ENCODE data around the gene PGPEP1.
"Not testable (repeated sequence)": the region's sequence is repeated elsewhere in the genome, so short reads cannot be mapped to it uniquely, and the experiment has no call there.

Gene PGPEP1

DNA sequence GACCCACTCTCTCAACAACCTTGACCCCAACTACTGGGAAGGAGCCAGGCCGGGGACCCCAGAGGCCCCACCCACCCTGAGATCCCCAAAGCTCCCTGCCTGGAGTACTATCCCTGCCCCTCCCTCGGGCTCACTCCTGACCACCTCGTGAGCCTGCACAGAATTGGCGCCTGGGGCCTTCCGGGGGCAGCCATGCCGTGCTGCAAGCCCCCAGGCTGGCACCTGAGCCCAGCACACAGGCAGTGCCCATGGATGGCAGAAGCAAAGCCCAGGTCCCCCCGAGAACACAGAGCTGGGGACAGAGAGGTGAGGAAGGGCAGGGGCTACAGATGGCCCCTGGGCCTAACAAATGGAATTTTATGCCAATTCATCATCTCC is 31.5 kb upstream of the PGPEP1 start:
- no peak for DNase-seq

DNA sequence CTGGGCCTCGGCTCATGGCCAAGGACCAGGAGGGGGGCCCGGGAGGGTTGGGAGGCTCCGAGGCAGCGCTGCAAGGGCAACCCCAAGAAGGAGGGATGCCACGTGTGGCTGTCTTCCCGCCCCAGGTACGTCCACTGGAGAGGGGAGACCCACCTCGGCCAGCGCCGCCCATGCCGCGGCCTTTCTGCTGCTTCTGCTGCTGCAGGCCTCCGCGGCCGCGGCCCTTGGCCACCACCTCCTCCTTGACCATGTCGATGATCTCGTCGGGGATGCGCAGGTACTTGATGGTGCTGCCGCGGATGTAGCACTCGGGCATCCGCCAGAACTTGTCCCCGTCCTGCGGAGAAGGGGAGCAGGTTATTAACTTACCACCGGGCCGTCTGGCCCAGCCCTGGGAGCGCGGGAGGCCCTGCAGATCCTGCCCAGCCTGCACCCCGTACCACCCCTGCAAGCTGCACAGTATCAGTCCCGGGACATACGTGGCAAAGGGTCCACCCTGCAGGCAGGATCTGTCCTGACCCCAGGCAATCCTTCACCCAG is 30.8 kb upstream of the PGPEP1 start:
- DNase-seq: no peak

DNA sequence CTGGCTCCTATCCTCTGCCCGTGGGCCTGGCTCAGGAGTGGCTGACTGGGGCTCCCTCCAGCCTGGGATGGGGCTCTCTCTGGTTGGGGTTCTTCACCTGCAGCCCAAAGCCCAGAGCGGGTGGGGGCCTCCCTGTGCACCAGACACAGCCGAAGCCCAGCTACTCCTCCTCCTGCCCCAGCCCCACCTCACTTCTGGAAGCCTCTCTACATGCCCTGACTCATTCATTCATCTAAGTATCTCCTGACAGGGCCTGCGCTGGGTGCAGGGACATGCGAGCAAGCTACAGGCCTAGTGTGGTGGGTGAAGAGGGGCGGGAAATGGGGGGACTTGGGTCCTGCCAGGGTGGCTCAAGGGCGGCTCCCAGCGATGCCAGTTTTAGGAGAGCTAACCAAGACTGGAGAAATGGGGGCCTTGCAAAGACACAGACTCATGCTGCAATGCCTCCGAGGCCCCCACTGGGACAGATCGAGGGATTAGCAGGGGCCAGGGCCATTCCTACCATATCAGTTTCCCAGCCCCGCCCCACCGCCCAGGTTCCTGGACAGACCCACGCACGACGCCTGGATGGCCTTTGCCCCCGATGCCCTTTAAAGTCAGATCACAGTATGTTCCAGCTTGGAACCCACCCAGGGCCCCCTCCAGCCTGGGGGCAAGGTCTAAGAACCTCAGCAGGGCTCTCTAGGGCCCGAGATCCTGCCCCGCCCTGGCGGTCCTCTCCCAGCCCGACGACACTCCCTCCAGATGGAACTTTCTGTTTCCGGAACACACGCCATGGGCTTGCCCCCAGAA is 30.1 kb upstream of the PGPEP1 start:
- DNase-seq: no peak

DNA sequence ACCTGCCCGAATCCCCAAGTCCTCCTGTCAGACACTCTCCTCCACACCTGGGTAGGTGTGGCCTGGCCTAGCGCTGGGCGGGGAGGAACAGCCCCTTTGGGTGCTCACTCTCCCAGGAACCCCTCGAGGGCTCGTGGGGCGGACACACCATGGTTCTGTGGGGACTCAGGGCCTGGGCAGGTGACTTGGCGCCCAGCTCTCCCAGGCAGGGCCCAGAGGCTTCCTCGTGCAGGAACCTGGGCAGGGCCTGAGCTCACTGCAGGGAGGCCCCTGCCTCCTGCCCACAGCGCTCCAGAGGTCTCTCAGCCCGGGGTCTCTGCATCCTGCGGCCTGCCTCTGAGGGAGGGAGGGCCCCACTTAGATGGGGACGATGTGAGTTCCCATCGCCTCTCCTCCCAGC is 29.4 kb upstream of the PGPEP1 start:
- DNase-seq: no peak

DNA sequence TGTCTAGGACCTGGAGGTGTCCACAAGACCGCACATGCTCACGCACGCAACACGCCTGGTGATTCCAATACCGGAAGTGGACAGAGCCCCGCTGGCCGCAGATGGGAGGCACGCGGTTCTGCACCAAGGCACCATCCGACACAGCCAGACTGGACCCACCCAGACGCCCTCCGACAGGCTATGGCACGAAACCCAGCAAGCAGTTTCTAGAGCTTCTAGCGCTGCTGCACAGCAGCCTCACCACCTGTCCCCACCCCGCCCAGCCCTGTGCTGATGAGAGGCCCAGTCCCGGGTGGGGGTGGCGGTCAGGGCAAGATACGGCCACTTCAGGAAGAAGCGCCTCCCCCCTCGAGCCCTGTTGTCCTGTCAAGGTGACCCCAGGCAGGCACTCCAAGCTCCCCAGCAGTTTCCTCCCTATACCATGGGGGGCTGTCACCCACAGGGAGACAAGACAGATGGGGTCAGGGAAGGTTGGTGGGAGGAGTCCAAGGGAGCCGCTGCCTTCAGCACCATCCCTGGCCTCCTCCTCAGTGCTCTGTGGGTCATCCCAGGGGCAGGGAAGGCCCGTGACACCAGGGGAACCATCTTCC is 28.8 kb upstream of the PGPEP1 start:
- no peak for DNase-seq

DNA sequence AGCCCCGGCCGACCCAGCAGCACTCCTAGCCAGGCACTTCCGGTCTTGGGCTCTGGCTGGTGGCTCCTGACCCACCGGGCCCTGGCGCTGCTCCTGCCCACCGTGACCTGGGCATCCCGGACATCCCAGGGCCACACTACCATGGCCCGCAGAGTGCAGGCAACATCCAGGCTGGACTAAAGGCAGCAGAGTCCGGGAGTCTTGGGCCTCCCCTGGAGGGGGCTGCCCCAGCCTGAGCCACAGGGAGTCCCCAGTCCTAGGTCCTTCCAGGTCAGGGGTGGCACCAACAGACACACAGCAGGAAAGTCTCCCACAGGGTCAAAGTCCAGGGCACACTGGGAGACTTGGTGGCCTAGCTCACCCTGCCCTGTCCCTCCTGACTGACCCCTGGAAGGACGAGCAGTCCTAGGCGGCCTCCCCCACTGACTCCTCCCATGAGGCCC is 28.3 kb upstream of the PGPEP1 start:
- DNase-seq: no peak

DNA sequence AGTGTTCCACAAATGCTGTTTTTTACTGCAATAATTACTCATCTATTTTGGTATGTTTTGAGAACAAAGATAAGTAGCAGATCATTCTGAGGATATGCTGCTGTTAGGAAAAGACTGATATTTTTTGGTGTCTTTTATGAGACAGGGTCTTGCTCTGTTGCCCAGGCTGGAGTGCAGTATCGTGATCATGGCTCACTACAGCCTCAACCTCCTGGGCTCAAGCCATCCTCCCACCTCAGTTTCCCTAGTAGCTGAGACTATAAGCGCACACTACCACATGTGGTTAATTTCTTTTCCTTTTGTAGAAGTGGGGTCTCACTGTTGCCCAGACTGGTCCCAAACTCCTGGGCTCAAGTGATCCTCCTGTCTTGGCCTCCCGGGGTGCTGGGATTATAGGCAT is 27.0 kb upstream of the PGPEP1 start:
- no peak for DNase-seq

DNA sequence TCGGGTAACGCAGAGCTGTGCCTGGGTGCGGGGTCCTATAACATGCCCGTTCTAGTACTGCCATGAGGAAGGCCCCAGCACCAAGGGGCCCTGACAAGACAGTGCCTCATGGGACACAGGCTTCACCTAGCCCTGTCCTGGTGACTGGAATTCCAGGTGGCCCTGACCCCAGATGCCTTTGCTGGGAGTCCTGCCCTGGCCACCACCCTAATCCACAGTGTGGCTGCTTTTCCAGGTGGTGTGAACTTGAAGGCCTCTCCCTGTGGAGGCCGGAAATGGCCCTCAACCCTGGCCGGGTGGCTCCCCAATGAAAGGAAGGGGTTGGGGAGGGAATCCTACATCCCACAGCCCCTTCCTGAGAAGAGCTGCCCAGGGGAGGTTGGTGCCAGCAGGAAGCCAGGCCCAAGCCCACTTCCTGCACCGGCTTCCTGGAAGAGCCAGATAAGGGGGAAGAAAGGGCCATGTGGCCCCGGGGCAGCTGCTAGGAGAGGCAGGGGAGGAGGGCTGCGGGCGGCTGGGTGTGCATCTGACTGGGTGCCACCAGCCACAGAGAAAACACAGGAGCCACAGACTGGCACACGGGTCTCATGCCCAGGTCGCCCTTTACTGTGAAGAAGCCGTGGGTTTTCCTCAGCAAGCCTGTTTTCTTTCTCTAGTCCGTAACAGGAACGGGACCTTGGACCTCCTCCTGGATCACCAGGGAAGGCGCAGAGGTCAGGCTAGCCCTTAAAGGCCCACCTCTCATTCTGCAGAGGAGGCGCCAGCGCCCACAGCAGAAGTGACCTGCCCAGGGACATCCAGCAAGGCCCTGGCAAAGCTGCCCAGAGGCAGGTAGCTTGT is 22.2 kb upstream of the PGPEP1 start:
- DNase-seq: peak; percentile 61

DNA sequence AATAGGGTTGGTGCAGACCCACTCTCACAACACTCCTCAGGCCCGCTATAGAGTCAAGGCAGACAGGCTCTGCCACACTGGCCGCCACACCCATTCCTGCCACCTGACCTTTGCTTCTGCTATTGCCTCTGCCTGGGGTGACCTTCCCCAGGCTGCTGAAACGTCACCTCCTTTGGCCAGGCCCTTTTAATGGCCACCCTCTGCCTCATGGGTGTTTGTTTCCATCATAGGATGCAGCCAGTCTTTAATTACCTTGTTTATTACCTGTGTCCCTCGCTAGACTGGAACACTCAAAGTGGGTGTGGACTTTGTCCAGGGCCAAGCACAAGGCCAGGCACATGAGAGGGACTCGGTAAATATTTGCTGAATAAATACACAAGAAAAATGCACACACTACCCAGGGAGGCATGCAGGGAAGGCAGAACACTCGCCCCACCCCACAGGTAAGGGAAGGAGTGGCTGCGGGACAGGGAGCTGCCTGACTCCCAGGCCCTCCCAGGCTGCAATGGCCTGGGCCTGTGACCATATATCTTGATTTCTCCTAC is 20.7 kb upstream of the PGPEP1 start:
- no peak for DNase-seq

DNA sequence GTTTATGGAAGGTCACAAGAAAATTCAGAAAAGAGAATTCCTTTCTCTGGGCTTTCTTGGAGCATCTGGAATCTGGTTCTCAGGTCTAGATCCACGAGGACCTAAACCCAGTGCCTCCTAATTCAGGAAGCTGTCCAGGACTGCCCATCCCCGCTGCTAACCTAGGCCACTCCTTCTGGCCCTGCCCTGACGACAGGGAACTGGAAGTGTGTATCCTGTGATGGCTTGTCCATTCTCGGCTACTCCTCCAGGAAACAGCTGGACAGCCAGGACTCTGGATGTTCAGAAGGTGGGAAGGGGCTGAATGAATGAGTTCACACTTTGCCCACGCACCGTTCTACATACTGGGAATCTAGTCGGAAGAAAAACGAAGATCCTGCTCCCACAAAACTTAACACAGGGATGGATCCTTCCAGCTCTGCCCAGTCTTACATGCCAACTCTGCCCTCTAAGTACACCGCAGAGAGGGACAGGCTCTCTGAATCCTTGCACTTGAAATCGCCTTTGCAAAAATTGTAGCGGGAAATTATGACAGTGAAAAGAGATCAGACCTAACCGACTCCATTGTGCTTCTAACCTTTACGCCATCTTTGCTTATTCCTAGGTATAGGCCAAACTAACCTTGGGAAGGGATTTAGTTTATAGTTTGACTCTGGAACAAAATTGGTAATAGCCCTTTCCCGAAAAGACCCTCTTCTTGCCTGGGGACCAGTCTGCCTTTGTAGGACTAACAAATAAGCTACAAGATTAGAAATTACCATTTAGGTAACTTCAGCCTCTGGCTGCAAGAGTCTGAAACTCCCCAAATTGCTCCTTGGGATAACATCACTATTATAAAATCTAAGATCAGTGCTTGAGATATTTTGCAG is 19.3 kb upstream of the PGPEP1 start:
- no peak for DNase-seq

DNA sequence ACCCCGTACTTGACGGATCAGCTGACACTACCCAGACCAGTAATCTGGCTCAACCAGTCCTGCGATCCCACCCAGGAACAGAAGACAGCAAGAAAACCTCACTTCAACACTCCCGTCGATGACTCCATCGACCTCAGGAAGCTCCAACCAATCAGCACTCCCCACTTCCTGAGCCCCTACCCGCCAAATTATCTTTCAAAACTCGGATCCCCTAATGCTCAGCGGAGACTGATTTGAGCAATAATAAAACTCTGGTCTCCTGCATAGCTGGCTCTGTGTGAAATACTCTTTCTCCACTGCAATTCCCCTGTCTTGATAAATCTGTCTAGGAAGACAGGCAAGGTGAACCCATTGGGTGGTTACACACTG is 18.7 kb upstream of the PGPEP1 start:
- peak; percentile 15 for DNase-seq

DNA sequence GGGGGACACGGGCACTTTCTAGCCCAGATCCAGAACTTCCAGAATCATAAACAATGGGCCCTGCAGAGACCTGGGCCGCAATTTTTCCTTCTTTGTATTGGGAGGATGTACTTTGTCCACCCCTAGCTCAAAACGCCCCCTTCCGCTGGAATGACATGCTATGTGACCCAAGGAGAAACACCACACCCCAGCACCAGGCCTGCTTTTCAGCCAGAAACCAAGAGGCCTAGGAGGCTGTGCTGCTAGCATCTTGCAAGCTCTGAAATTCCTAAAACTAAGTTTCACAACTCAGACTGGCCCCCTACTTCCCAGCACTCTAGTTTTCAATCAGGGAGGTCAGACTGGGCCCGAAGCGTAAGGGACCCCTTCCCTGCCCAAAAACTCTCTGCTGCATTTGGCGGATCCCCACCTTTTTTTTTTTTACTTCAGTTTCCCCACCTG is 18.1 kb upstream of the PGPEP1 start:
- DNase-seq: peak; percentile 27

DNA sequence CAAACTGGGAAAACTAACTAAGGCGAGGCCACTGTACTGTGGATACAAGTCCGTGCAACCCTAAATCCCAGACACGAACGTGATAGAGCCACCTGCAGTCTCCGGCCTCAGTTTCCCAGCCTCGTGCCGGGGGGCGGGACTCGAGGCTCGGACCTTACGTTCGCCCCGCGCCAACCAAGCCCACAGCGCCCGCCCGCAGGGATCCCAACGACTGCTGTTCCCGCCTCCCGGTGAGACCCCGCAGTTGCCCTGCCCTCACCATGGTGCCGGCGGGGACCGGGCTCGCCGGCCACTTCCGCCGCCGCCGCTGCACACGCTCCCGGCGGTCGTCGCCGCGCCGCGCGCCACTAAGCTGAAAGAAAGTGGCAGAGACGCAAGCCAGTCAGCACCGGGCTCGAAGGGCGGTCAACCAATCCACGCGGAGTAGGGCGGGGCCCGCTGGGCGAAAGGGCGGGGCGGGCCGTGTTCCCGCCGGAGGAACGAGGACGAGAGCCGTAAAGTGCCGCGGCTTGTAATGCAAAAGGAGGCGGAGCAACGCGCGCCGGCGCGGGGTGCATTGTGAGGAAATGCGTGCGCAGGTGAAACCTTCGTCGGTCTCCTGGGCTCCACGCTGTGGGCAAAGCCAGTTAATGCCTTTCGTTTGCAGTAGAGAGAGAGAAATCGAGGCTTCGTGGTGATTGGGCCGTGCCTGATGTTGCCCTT is 17.5 kb upstream of the PGPEP1 start, which contains the start of gene LSM4:
LSM4 (minus strand) TSS at position 318 of the 702 bp plus-strand sequence; CDS start at position 262, 56 bp downstream.
- DNase-seq: peak; percentile 98

DNA sequence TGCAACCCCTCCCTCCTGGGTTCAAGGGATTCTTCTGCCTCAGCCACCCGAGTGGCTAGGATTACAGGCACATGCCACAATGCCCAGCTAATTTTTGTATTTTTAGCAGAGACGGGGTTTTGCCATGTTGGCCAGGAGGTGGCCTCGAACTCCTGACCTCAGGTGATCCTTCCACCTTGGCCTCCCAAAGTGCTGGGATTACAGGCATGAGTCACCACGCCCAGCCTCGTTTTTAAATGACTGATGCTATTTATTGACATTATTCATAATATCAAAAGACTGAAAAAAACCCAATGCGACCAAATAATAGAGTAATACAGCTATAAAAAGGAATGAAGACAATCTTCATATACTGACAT is 16.0 kb upstream of the PGPEP1 start:
- not testable (repeated sequence) for DNase-seq

DNA sequence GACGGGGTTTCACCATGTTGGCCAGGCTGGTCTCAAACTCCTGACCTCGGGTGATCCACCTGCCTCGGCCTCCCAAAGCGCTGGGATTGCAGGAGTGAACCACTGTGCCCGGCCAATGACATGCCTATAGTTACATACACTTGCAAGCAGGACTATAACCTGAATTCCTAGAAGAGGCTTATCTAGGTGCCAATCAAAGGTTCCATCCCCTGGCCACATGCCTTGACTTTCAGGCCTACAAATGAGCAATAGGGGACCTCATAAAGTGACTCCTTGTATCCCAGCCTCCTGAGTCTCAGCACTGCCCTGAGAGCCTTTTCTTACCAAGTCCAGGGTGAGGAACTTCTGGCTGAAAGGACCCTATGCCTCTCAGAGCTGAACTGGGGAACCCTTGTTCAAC is 13.6 kb upstream of the PGPEP1 start:
- no peak for DNase-seq

DNA sequence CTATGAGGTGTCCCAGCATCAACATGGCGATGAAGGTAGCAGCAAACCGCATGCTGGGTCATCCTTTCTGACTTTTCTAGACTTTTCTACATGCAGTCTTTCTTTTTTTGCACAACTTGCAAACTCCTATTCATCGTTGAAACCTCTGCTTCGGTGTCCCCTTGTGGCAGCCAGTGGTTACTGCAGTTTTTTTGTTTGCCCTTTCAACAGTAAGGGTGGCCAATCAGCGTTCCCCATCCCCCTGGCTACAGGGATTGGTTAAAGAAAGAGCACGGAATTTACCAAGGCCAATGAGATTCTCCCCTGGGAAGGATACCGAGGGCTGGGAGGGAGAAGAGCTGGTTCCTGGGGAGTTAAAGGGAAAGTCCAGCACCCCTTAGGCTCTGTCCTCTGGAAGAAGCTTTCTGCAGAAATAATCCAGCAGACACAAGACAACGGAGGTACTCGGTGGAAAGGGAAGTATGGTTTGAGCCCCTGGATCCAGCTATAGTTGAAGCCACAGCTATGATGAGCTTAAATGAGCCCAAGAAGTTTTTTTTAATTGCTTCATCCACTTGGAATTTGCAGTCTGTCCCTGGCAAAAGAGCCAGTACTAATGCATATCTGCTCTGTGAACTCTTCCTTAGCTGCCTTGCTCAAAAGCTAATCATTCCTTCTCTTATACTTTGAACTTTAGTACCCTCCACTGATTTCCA is 11.9 kb upstream of the PGPEP1 start:
- peak; percentile 94 for DNase-seq

DNA sequence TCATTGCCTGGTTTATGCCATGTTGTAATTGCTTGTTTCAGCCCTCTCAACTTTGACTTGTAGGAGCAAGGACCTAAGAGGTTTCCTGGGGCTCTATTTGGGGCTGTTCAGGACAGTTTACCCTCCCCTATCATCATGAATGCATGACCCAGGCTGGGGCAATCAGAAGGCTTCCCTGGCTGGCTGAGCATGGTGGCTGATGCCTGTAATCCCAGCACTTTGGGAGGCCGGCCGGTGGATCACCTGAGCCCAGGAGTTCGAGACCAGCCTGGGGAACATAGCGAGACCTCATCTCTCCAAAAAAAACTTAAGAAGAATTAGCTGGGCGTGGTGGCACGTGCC is 11.4 kb upstream of the PGPEP1 start:
- no peak for DNase-seq

DNA sequence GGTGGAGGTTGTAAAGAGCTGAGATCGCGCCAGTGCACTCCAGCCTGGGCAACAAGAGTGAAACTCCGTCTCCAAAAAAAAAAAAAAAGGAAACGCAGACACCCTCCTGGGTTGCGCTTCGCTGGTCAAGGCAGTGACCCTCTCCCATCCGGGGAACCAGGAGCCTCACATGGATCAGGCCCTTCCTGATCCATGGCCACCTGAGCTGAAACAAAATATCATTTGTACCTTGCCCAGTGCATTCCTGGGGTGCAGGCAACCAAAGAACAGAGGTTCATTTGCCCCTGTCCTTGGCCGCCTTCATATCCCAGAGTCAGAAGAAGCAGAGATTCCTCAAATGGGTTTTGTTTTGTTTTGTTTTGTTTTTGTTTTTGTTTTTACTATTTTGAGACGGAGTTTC is 9.5 kb upstream of the PGPEP1 start:
- no peak for DNase-seq

DNA sequence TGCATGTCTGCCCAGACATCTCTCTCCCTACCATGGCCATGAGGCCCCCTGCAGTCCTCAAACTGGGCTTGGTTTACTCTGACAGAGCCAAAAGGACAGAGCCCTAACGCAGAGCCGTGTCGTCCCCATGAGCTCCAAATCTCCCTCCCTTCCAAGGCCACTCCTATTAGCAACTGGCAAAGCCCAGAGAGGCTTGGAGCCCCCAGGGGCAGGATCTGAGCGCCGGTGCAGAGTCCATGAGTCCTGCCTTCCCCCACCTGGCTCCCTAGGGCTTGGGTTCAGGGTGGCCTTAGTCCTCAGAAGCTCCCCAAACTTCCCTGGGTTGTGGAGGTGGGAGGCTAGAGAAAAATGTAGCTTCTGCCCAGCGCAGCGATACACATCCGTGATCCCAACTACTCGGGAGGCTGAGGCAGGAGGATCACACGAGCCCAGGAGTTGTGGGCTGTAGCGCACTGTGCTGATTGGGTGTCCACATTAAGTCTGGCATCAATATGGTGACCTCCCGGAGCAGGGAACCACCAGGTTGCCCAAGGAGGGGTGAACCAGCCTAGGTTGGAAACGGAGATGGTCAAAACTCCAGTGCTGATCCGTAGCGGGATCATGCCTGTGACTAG is 7.4 kb upstream of the PGPEP1 start:
- DNase-seq: no peak

DNA sequence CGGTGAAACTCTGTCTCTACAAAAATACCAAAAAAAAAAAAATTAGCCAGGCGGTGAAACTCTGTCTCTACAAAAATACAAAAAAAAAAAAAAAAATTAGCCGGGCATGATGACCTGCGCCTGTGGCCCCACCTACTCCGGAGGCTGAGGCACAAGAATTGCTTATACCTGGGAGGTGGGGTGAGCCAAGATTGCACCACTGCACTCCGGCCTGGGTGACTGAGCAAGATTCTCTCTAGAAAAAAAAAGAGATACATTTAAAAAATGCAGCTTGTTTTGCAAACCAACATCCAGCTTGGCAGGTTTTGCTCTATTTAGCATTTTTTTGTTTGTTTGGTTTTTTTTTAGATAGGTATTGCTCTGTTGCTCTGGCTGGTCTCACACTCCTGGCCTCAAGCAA is 6.7 kb upstream of the PGPEP1 start:
- no peak for DNase-seq

DNA sequence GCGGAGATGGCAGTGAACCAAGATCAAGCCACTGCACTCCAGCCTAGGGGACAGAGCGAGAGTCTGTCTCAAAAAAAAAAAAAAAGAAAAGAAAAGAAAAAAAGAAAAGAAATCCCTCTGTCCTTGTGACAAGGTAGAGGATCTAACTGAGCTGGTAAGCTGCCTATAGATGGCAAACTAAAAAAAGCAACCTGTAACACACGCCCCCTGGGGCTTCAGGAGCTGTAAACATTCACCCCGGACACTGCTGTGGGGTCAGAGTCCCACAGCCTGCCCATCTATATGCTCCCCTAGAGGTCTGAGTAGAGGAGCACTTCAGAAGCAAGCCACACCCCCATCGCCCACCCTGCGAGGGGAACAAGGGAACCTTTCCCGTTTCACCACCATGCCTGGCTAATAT is 4.3 kb upstream of the PGPEP1 start:
- DNase-seq: no peak

All from KG1 (cell line).